Osteoblast (primary cell): ENCODE data around the gene PIP5K1B. TPM values are rescaled to one million over a fixed set of nuclear protein-coding genes. Genes with fewer than 3 reads are reported as not detected.

Experiments
- DNase-seq: peaks from one replicate; pipeline ENCODE4 v3.0.0; 2011; ENCODE audit warnings: low spot score, mixed read lengths; ENCODE audit not compliant: insufficient read length; ENCODE audit errors: missing footprints
- H2AFZ ChIP-seq: 2 replicates; pipeline ENCODE4 v1.6.0; 2011; ENCODE audit warnings: mild to moderate bottlenecking, low read length
- H3K27ac ChIP-seq: 2 replicates; pipeline ENCODE4 v1.5.1; 2011; ENCODE audit warnings: mild to moderate bottlenecking, low read depth, low read length, moderate library complexity
- H3K27me3 ChIP-seq: 2 replicates; pipeline ENCODE4 v1.6.0; 2012; ENCODE audit warnings: mild to moderate bottlenecking, control low read depth, inconsistent platforms, low read length, moderate library complexity; ENCODE audit not compliant: insufficient read depth
- H3K36me3 ChIP-seq: 2 replicates; pipeline ENCODE4 v1.5.1; 2011; ENCODE audit warnings: mild to moderate bottlenecking, low read length, control low read depth, moderate library complexity; ENCODE audit not compliant: insufficient read depth
- H3K4me1 ChIP-seq: 2 replicates; pipeline ENCODE4 v1.5.1; 2011; ENCODE audit warnings: mild to moderate bottlenecking, low read length, control low read depth, moderate library complexity; ENCODE audit not compliant: insufficient read depth
- H3K4me2 ChIP-seq: 2 replicates; pipeline ENCODE4 v1.6.0; 2011; ENCODE audit warnings: mild to moderate bottlenecking, low read length; ENCODE audit not compliant: insufficient read depth
- H3K4me3 ChIP-seq: fragments of 200-600 bp; sonication (generic); 3 replicates; pipeline ENCODE4 v1.5.1; 2012; ENCODE audit warnings: mild to moderate bottlenecking, low read length, inconsistent platforms; ENCODE audit not compliant: insufficient read depth
- H3K79me2 ChIP-seq: 2 replicates; pipeline ENCODE4 v1.6.0; 2012; ENCODE audit warnings: mild to moderate bottlenecking, low read length, control low read depth, inconsistent platforms; ENCODE audit not compliant: insufficient read depth
- H3K9me3 ChIP-seq: 2 replicates; pipeline ENCODE4 v1.5.1; 2011; ENCODE audit warnings: low read depth, low read length, control low read depth
- H4K20me1 ChIP-seq: 2 replicates; pipeline ENCODE4 v1.6.0; 2012; ENCODE audit warnings: mild to moderate bottlenecking, low read length, control low read depth; ENCODE audit not compliant: insufficient read depth
- total RNA-seq: library from RNA; depleted of rRNA; stranded (reverse); fragments of >200 nt; gene quantifications from 2 replicates; pipeline ENCODE4 v1.2.3, GENCODE V29; 2012
- TF ChIP-seq, protein P1 (sequence below): IDR thresholded peaks from 2 replicates; pipeline ENCODE4 v1.5.1; 2011; ENCODE audit warnings: mild to moderate bottlenecking, low read depth, low read length, moderate library complexity; ENCODE audit errors: extremely low read depth

PIP5K1B gene
- total RNA-seq, 1 donor, result not detected

DNA sequence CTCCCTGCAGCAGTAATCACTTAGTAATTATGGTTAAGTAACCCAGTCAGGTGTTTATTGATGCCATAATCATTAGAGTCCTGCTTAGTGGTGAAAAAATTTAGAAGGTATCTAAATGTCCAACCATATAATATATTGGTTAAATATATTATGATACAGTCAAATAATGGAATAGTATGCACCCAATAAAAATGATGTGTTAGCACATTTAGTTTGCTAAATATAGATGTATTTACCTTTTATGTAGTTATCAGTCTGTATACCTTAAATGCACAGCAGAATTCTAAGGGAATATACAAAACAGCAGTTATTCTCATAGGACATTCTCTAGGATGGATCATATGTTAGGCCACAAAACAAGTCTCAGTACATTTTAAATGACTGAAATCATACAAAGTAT, 218.4 kb downstream of the PIP5K1B start:
- H3K27ac ChIP-seq, result no peak overlapping the region
- H3K79me2 ChIP-seq, result no peaks in the 10 kb centered on the region
- no peaks in the 10 kb centered on the region for H3K36me3 ChIP-seq
- no peak overlapping the region for H3K4me2 ChIP-seq
- H3K9me3 ChIP-seq, result no peaks in the 10 kb centered on the region
- H3K27me3 ChIP-seq, result no peaks in the 10 kb centered on the region
- no peak overlapping the region for H3K4me3 ChIP-seq
- TF ChIP-seq, protein P1, sequence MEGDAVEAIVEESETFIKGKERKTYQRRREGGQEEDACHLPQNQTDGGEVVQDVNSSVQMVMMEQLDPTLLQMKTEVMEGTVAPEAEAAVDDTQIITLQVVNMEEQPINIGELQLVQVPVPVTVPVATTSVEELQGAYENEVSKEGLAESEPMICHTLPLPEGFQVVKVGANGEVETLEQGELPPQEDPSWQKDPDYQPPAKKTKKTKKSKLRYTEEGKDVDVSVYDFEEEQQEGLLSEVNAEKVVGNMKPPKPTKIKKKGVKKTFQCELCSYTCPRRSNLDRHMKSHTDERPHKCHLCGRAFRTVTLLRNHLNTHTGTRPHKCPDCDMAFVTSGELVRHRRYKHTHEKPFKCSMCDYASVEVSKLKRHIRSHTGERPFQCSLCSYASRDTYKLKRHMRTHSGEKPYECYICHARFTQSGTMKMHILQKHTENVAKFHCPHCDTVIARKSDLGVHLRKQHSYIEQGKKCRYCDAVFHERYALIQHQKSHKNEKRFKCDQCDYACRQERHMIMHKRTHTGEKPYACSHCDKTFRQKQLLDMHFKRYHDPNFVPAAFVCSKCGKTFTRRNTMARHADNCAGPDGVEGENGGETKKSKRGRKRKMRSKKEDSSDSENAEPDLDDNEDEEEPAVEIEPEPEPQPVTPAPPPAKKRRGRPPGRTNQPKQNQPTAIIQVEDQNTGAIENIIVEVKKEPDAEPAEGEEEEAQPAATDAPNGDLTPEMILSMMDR, result no peak
- H2AFZ ChIP-seq, result no peak overlapping the region
- H4K20me1 ChIP-seq, result no peaks in the 10 kb centered on the region
- DNase-seq, result peak; percentile 11
- no peaks in the 10 kb centered on the region for H3K4me1 ChIP-seq

GRCh38 chr9:68925175-68925574, 220.1 kb downstream of the PIP5K1B start:
- Histone ChIP-seq H3K79me2 (no peaks in the 10 kb centered on the region), H2AFZ (no peak overlapping the region), H3K4me1 (no peaks in the 10 kb centered on the region), H3K9me3 (no peaks in the 10 kb centered on the region), H3K27me3 (no peaks in the 10 kb centered on the region), H3K27ac (no peak overlapping the region), H4K20me1 (no peaks in the 10 kb centered on the region), H3K4me2 (no peak overlapping the region), H3K36me3 (no peaks in the 10 kb centered on the region), H3K4me3 (no peak overlapping the region)
- TF ChIP-seq, protein P1, result no peak
- no peak for DNase-seq

DNA sequence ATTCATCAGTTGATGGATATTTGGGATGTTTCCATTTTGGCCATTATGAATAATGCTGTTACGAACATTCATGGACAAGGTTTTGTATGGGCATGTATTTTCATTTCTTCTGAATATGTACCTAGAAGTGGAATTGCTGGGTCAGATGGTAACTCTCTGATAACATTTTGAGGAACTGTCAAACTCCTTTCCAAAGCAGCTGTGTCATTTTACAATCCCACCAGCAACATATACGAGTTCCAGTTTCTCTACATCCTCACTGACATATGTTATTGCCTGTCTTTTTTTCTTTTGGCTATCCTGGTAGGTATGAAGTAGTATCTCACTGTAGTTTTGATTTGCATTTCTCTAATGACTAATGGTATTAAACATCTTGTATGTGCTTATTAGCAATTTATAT, 222.1 kb downstream of the PIP5K1B start:
- Histone ChIP-seq H3K36me3 (no peaks in the 10 kb centered on the region), H3K27ac (no peak overlapping the region), H3K27me3 (no peaks in the 10 kb centered on the region), H4K20me1 (no peaks in the 10 kb centered on the region), H3K9me3 (no peaks in the 10 kb centered on the region), H3K4me1 (no peaks in the 10 kb centered on the region), H3K4me3 (no peak overlapping the region), H3K4me2 (no peak overlapping the region), H3K79me2 (no peaks in the 10 kb centered on the region), H2AFZ (no peak overlapping the region)
- no peak for DNase-seq
- TF ChIP-seq, protein P1, result no peak

DNA sequence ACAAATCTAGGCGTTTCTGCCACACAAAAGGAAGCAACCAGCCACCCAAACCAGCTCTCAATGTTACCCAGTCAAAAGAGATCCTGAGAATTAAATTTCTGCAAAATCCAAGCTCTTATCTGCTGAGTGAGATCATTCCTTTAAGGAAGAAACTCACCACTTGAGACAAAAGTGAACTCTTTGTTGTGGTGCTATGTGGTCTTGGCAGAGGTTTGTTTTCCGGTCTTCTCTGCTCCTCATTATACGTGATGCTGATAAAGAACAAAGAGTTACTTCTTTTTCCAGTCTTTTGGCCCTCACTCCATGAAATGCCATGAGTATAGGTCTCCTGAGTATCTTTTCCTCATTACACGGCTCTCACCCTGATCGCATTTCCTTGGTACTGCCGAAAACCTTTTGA, 226.8 kb downstream of the PIP5K1B start:
- DNase-seq, result no peak
- Histone ChIP-seq H3K9me3 (no peaks in the 10 kb centered on the region), H3K4me1 (no peaks in the 10 kb centered on the region), H3K27ac (no peak overlapping the region), H3K4me2 (no peak overlapping the region), H3K4me3 (no peak overlapping the region), H4K20me1 (no peaks in the 10 kb centered on the region), H3K36me3 (no peaks in the 10 kb centered on the region), H3K27me3 (no peaks in the 10 kb centered on the region), H2AFZ (no peak overlapping the region), H3K79me2 (no peaks in the 10 kb centered on the region)
- TF ChIP-seq, protein P1, result no peak
